ENCODE data around the gene YY1AP1.
"Not testable (repeated sequence)": the region's sequence is repeated elsewhere in the genome, so short reads cannot be mapped to it uniquely, and the experiment has no call there.

YY1AP1 gene

GRCh38 chr1:155688324-155689080 lies at the start of gene YY1AP1:
Gene YY1AP1 (minus strand): TSS chr1:155688774. CDS start chr1:155680436, 8,338 bp downstream.
- TF ChIP-seq JUND (IDR thresholded peaks at IDR 0.05; ENCODE audit: low read depth) = no peak
- peak; percentile 96 to 98 for DNase-seq (ENCODE audit: low read depth in 1 of 2, low spot score in 1 of 2)
- in situ Hi-C loops (cut with HindIII; ENCODE audit: low pct_unique_long_range_greater_than_20kb, low sequenced_read_pairs) = no loop called here

DNA sequence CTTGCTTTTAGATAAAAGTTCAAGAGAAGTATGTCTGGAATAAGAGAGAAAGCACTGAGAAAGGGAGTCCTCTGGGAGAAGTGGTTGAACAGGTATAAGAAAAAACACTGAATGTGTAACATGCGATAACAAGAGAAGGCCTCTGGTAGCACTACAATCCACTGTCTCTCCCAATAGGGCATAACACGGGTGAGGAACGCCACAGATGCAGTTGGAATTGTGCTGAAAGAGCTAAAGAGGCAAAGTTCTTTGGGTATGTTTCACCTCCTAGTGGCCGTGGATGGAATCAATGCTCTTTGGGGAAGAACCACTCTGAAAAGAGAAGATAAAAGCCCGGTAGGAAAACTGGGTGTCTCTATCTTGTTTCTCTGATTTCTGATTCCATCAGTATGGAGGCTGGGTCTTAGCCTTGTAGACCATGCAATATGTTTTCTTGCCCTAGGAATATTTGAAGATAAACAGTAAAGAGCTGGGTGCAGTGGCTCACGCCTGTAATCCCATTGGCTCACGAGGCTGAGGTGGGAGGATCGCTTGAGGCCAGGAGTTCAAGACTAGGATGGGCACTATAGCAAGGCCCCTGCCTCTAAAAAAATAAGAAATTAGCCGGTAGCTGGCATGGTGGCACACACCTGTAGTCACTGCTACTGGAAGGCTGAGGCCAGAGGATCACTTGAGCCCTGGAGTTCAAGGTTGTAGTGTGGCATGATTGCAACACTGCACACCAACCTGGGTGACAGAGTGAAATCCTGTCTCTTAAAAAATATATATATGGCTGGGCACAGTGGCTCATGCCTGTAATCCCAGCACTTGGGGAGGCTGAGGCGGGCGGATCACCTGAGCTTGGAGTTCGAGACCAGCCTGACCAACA lies 40.7 kb upstream of the YY1AP1 start:
- peak; percentile 31 to 91 for DNase-seq (ENCODE audit: low read depth in 1 of 2, low spot score in 1 of 2)
- in situ Hi-C loops (cut with HindIII; ENCODE audit: low pct_unique_long_range_greater_than_20kb, low sequenced_read_pairs) = no loop called here
- TF ChIP-seq JUND (IDR thresholded peaks at IDR 0.05; ENCODE audit: low read depth) = no peak

GRCh38 chr1:155725142-155725541 lies 36.6 kb upstream of the YY1AP1 start:
- no peak for DNase-seq (ENCODE audit: low read depth in 1 of 2, low spot score in 1 of 2)
- TF ChIP-seq JUND (IDR thresholded peaks at IDR 0.05; ENCODE audit: low read depth) = no peak
- in situ Hi-C loops (cut with HindIII; ENCODE audit: low pct_unique_long_range_greater_than_20kb, low sequenced_read_pairs) = no loop called here

- no peak for TF ChIP-seq JUND (IDR thresholded peaks at IDR 0.05; ENCODE audit: low read depth)
- in situ Hi-C loops (cut with HindIII; ENCODE audit: low pct_unique_long_range_greater_than_20kb, low sequenced_read_pairs) = no loop called here
- no peak for DNase-seq (ENCODE audit: low read depth in 1 of 2, low spot score in 1 of 2)
Observed at GRCh38 chr1:155719703-155720102, 31.1 kb upstream of the YY1AP1 start.

GRCh38 chr1:155718524-155719115 lies 30.0 kb upstream of the YY1AP1 start:
- DNase-seq (ENCODE audit: low read depth in 1 of 2, low spot score in 1 of 2); in situ Hi-C loops (cut with HindIII; ENCODE audit: low pct_unique_long_range_greater_than_20kb, low sequenced_read_pairs): not testable (repeated sequence)

DNA sequence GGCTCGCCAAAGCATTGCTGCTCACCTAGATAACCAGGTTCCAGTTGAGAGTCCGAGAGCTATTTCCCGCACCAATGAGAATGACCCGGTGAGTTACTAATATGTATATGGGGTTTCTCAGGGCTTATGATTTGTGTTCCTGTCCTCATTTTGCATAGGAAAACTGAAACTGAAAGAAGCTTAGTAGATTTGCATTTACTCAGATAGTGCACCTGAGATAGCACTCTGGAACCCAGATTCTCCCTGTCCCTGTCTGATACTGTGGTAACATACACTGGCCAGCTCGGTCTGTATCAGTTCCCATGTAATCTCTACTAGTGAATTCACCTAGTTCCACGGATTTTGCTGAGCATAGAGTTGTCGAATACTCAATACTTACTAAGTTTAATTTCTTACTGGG lies 28.5 kb upstream of the YY1AP1 start:
- no peak for DNase-seq (ENCODE audit: low read depth in 1 of 2, low spot score in 1 of 2)
- in situ Hi-C loops (cut with HindIII; ENCODE audit: low pct_unique_long_range_greater_than_20kb, low sequenced_read_pairs) = no loop called here
- no peak for TF ChIP-seq JUND (IDR thresholded peaks at IDR 0.05; ENCODE audit: low read depth)

DNA sequence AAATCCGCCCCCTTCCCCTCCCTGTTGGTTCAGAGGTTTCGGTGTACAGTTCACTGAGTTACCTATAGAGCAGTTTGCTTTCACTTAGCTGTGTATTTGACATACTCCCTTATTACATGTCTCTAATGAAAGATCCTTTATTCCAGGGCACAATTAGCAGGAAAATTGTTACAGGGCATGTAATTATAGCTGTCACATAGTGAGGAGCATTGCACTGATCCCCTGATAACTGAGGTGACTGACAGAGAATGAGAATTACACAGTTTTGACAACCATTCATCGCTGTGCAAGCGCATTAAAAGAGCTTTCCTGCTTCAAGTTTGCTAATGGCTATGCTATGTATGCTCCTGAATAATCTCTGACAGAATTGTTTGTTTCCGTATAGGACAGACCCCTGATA lies 27.2 kb upstream of the YY1AP1 start:
- no peak for TF ChIP-seq JUND (IDR thresholded peaks at IDR 0.05; ENCODE audit: low read depth)
- in situ Hi-C loops (cut with HindIII; ENCODE audit: low pct_unique_long_range_greater_than_20kb, low sequenced_read_pairs) = no loop called here
- DNase-seq (ENCODE audit: low read depth in 1 of 2, low spot score in 1 of 2) = no peak

GRCh38 chr1:155715056-155715455 lies 26.5 kb upstream of the YY1AP1 start:
- DNase-seq (ENCODE audit: low read depth in 1 of 2, low spot score in 1 of 2); in situ Hi-C loops (cut with HindIII; ENCODE audit: low pct_unique_long_range_greater_than_20kb, low sequenced_read_pairs): not testable (repeated sequence)

DNA sequence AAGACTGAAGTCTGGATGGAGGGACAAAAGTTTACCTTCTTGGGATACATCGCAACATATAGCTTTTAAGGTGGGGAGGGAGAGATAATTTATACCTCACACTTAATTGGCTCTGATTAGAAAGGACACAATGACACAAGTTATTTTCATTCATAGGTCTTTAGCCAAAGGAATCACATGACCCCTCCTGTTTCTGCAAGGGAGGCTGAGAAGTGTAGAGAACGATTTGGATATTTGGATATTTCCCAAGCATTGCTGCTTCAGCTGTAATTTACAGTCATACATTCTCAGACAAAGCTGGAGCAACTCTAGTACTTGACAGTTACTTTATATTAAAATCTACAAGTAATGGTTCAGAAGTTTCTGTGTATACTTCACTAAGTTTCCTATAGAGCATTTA lies 24.5 kb upstream of the YY1AP1 start:
- in situ Hi-C loops (cut with HindIII; ENCODE audit: low pct_unique_long_range_greater_than_20kb, low sequenced_read_pairs) = no loop called here
- no peak for TF ChIP-seq JUND (IDR thresholded peaks at IDR 0.05; ENCODE audit: low read depth)
- no peak for DNase-seq (ENCODE audit: low read depth in 1 of 2, low spot score in 1 of 2)

GRCh38 chr1:155712636-155713035 lies 24.1 kb upstream of the YY1AP1 start:
- DNase-seq (ENCODE audit: low read depth in 1 of 2, low spot score in 1 of 2) = peak in 1 of 2 experiments; percentile 37
- in situ Hi-C loops (cut with HindIII; ENCODE audit: low pct_unique_long_range_greater_than_20kb, low sequenced_read_pairs) = not testable (repeated sequence)

GRCh38 chr1:155711457-155711856 lies 22.9 kb upstream of the YY1AP1 start:
- DNase-seq (ENCODE audit: low read depth in 1 of 2, low spot score in 1 of 2) = not testable (repeated sequence)

GRCh38 chr1:155709391-155709790 lies 20.8 kb upstream of the YY1AP1 start:
- DNase-seq (ENCODE audit: low read depth in 1 of 2, low spot score in 1 of 2) = no peak
- in situ Hi-C loops (cut with HindIII; ENCODE audit: low pct_unique_long_range_greater_than_20kb, low sequenced_read_pairs) = no loop called here
- TF ChIP-seq JUND (IDR thresholded peaks at IDR 0.05; ENCODE audit: low read depth) = no peak

More at GRCh38 chr1:155711457-155711856, 22.9 kb upstream of the YY1AP1 start:
- in situ Hi-C loops (cut with HindIII; ENCODE audit: low pct_unique_long_range_greater_than_20kb, low sequenced_read_pairs) = not testable (repeated sequence)

DNA sequence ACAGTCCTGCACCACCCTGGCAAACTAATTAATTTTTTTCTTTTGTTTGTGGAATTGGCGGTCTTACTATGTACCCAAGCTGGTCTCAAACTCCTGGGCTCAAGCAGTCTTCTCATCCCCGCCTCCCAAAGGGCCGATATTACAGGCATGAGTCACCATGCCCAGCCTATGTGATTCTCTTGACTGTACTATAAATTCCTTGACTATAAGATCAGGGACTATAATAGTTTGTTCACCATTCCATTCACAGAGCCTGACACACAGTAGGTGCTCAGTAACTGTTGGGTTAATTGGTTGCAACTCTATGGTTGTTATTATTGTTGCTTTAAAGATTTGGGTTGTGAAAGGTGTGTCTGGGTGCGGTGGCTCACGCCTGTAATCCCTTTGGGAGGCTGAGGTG lies 17.6 kb upstream of the YY1AP1 start:
- in situ Hi-C loops (cut with HindIII; ENCODE audit: low pct_unique_long_range_greater_than_20kb, low sequenced_read_pairs) = no loop called here
- TF ChIP-seq JUND (IDR thresholded peaks at IDR 0.05; ENCODE audit: low read depth) = no peak
- no peak for DNase-seq (ENCODE audit: low read depth in 1 of 2, low spot score in 1 of 2)

- DNase-seq (ENCODE audit: low read depth in 1 of 2, low spot score in 1 of 2); in situ Hi-C loops (cut with HindIII; ENCODE audit: low pct_unique_long_range_greater_than_20kb, low sequenced_read_pairs): not testable (repeated sequence)
Observed at GRCh38 chr1:155704414-155704813, 15.8 kb upstream of the YY1AP1 start.

All from T47D (cell line).